ENCODE data around the gene GPR146.

The GPR146 gene

GRCh38 chr7:1076184-1077072 lies 32.1 kb downstream of the GPR146 start:
- no peak for DNase-seq (ENCODE audit: low spot score)

- DNase-seq (ENCODE audit: low spot score): no peak
These were observed 34.2 kb downstream of the GPR146 start for GRCh38 chr7:1078519-1078918.

GRCh38 chr7:1078985-1079384 lies 34.6 kb downstream of the GPR146 start:
- DNase-seq (ENCODE audit: low spot score): no peak

- DNase-seq (ENCODE audit: low spot score): no peak
These were observed 35.2 kb downstream of the GPR146 start for GRCh38 chr7:1079546-1079945.

- DNase-seq (ENCODE audit: low spot score): no peak
These were observed 36.0 kb downstream of the GPR146 start for GRCh38 chr7:1080252-1080920.

- DNase-seq (ENCODE audit: low spot score): no peak
These were observed 36.5 kb downstream of the GPR146 start for GRCh38 chr7:1080921-1081255.

- no peak for DNase-seq (ENCODE audit: low spot score)
These were observed 37.0 kb downstream of the GPR146 start for GRCh38 chr7:1081336-1081735.

GRCh38 chr7:1081931-1082401 lies 37.6 kb downstream of the GPR146 start:
- no peak for DNase-seq (ENCODE audit: low spot score)

- DNase-seq (ENCODE audit: low spot score): no peak
These were observed 39.6 kb downstream of the GPR146 start for GRCh38 chr7:1083729-1084657.

- DNase-seq (ENCODE audit: low spot score): no peak
These were observed 40.9 kb downstream of the GPR146 start for GRCh38 chr7:1085266-1085665.

- DNase-seq (ENCODE audit: low spot score): no peak
These were observed 41.6 kb downstream of the GPR146 start for GRCh38 chr7:1085910-1086421.

GRCh38 chr7:1086588-1087464 lies 42.5 kb downstream of the GPR146 start:
- DNase-seq (ENCODE audit: low spot score): peak; percentile 66

GRCh38 chr7:1087465-1087814 lies 43.1 kb downstream of the GPR146 start:
- no peak for DNase-seq (ENCODE audit: low spot score)

GRCh38 chr7:1087952-1088920 lies 43.9 kb downstream of the GPR146 start, which contains the start of gene GPER1:
TSS of gene GPER1 (plus strand) at chr7:1088113. CDS start at chr7:1091729, 3,616 bp downstream.
- DNase-seq (ENCODE audit: low spot score): no peak

- DNase-seq (ENCODE audit: low spot score): no peak
These were observed 45.9 kb downstream of the GPR146 start for GRCh38 chr7:1090236-1090635.

- DNase-seq (ENCODE audit: low spot score): no peak
These were observed 46.6 kb downstream of the GPR146 start for GRCh38 chr7:1090686-1091643.

- no peak for DNase-seq (ENCODE audit: low spot score)
These were observed 47.3 kb downstream of the GPR146 start for GRCh38 chr7:1091644-1092027.

GRCh38 chr7:1092161-1092632 lies 47.9 kb downstream of the GPR146 start:
- DNase-seq (ENCODE audit: low spot score): no peak

Measured in CD4-positive, alpha-beta T cell treated with Interleukin-15 for 4 hours (primary cell).